Neuron (in vitro differentiated cells): ENCODE results near the gene TP73.

Experiments
- H2AFZ ChIP-seq: one replicate; pipeline ENCODE4 v1.6.1; 2013; ENCODE audit warnings: low read depth, mild to moderate bottlenecking, inconsistent platforms, low read length, moderate library complexity
- H3K27me3 ChIP-seq: one replicate; pipeline ENCODE4 v1.6.1; 2013; ENCODE audit warnings: low read length; ENCODE audit not compliant: insufficient read depth
- H3K36me3 ChIP-seq: one replicate; pipeline ENCODE4 v1.6.1; 2013; ENCODE audit warnings: low read length; ENCODE audit not compliant: insufficient read depth
- H3K4me1 ChIP-seq: one replicate; pipeline ENCODE4 v1.6.1; 2013; ENCODE audit warnings: low read length; ENCODE audit not compliant: insufficient read depth
- H3K4me3 ChIP-seq: 2 replicates; pipeline ENCODE4 v1.5.1; 2013; ENCODE audit warnings: mild to moderate bottlenecking, low read length, moderate library complexity
- H3K9me3 ChIP-seq: one replicate; pipeline ENCODE4 v1.6.1; 2013; ENCODE audit warnings: low read length

The TP73 gene

GRCh38 chr1:3679799-3680453 is 27.6 kb downstream of the TP73 start:
- Histone ChIP-seq H3K9me3 (no peaks in the 10 kb centered on the region), H3K36me3 (no peaks in the 10 kb centered on the region), H2AFZ (no peak overlapping the region), H3K4me3 (no peak overlapping the region), H3K27me3 (peaks cover 61% of the 10 kb centered on the region), H3K4me1 (no peaks in the 10 kb centered on the region)

GRCh38 chr1:3680488-3681230 is 28.3 kb downstream of the TP73 start:
- H3K4me1 ChIP-seq, result no peaks in the 10 kb centered on the region
- no peak overlapping the region for H3K4me3 ChIP-seq
- no peaks in the 10 kb centered on the region for H3K9me3 ChIP-seq
- H3K36me3 ChIP-seq, result no peaks in the 10 kb centered on the region
- H2AFZ ChIP-seq, result no peak overlapping the region
- peaks cover 65% of the 10 kb centered on the region for H3K27me3 ChIP-seq

GRCh38 chr1:3681231-3681897 is 29.0 kb downstream of the TP73 start:
- Histone ChIP-seq H3K27me3 (peaks cover 65% of the 10 kb centered on the region), H3K4me3 (no peak overlapping the region), H3K4me1 (no peaks in the 10 kb centered on the region), H3K9me3 (no peaks in the 10 kb centered on the region), H3K36me3 (no peaks in the 10 kb centered on the region), H2AFZ (no peak overlapping the region)

- no peaks in the 10 kb centered on the region for H3K36me3 ChIP-seq
- H3K27me3 ChIP-seq, result peaks cover 66% of the 10 kb centered on the region
Observed at GRCh38 chr1:3681898-3682806, 29.8 kb downstream of the TP73 start.

GRCh38 chr1:3683197-3683596 is 30.9 kb downstream of the TP73 start:
- Histone ChIP-seq H3K4me3 (no peak overlapping the region), H2AFZ (no peak overlapping the region), H3K27me3 (peaks cover 70% of the 10 kb centered on the region), H3K36me3 (no peaks in the 10 kb centered on the region), H3K4me1 (no peaks in the 10 kb centered on the region), H3K9me3 (no peaks in the 10 kb centered on the region)

More at GRCh38 chr1:3681898-3682806, 29.8 kb downstream of the TP73 start:
- Histone ChIP-seq H3K4me1 (no peaks in the 10 kb centered on the region), H2AFZ (no peak overlapping the region), H3K9me3 (no peaks in the 10 kb centered on the region), H3K4me3 (no peak overlapping the region)

GRCh38 chr1:3683992-3684391 is 31.7 kb downstream of the TP73 start:
- Histone ChIP-seq H3K9me3 (no peaks in the 10 kb centered on the region), H3K27me3 (peaks cover 71% of the 10 kb centered on the region), H3K4me1 (no peaks in the 10 kb centered on the region), H2AFZ (no peak overlapping the region), H3K36me3 (no peaks in the 10 kb centered on the region), H3K4me3 (no peak overlapping the region)

- Histone ChIP-seq H3K4me3 (no peak overlapping the region), H2AFZ (no peak overlapping the region), H3K4me1 (peaks cover under 1% of the 10 kb centered on the region), H3K9me3 (no peaks in the 10 kb centered on the region), H3K36me3 (no peaks in the 10 kb centered on the region), H3K27me3 (peaks cover 74% of the 10 kb centered on the region)
Observed at GRCh38 chr1:3685222-3685621, 32.9 kb downstream of the TP73 start.

- H3K36me3 ChIP-seq, result no peaks in the 10 kb centered on the region
- peaks cover 5% of the 10 kb centered on the region for H3K4me1 ChIP-seq
- no peak overlapping the region for H2AFZ ChIP-seq
- H3K9me3 ChIP-seq, result no peaks in the 10 kb centered on the region
- H3K4me3 ChIP-seq, result no peak overlapping the region
- H3K27me3 ChIP-seq, result peaks cover 74% of the 10 kb centered on the region
Observed at GRCh38 chr1:3685906-3686305, 33.6 kb downstream of the TP73 start.

- no peak overlapping the region for H2AFZ ChIP-seq
- H3K27me3 ChIP-seq, result peaks cover 68% of the 10 kb centered on the region
- no peak overlapping the region for H3K4me3 ChIP-seq
- no peaks in the 10 kb centered on the region for H3K9me3 ChIP-seq
- no peaks in the 10 kb centered on the region for H3K36me3 ChIP-seq
- peaks cover 8% of the 10 kb centered on the region for H3K4me1 ChIP-seq
Observed at GRCh38 chr1:3687504-3687903, 35.2 kb downstream of the TP73 start.

GRCh38 chr1:3688356-3689137 is 36.2 kb downstream of the TP73 start:
- peaks cover 58% of the 10 kb centered on the region for H3K27me3 ChIP-seq
- no peak overlapping the region for H3K4me3 ChIP-seq
- H3K9me3 ChIP-seq, result no peaks in the 10 kb centered on the region
- H3K4me1 ChIP-seq, result peaks cover 8% of the 10 kb centered on the region
- no peak overlapping the region for H2AFZ ChIP-seq
- no peaks in the 10 kb centered on the region for H3K36me3 ChIP-seq

- no peaks in the 10 kb centered on the region for H3K36me3 ChIP-seq
- H2AFZ ChIP-seq, result no peak overlapping the region
- peaks cover 8% of the 10 kb centered on the region for H3K4me1 ChIP-seq
- peaks cover 52% of the 10 kb centered on the region for H3K27me3 ChIP-seq
- no peaks in the 10 kb centered on the region for H3K9me3 ChIP-seq
- no peak overlapping the region for H3K4me3 ChIP-seq
Observed at GRCh38 chr1:3689138-3689750, 36.9 kb downstream of the TP73 start.
